ENCODE data around the gene OXTR.

OXTR gene

GRCh38 chr3:8780279-8780678 is 10.9 kb upstream of the OXTR start:
- Histone ChIP-seq H3K9ac (ENCODE audit: low read length) (no peak overlapping the region), H2AFZ (ENCODE audit: low read length) (no peak overlapping the region), H3K9me2 (replicated peaks; ENCODE audit: insufficient read depth, low read length) (no peaks in the 10 kb centered on the region), H3K27me3 (replicated peaks; ENCODE audit: insufficient read depth, low read length) (no peaks in the 10 kb centered on the region), H3K27ac (ENCODE audit: low read length) (no peak overlapping the region), H3K4me2 (ENCODE audit: low read depth, low read length) (no peak overlapping the region), H3F3A (ENCODE audit: insufficient read depth, low read length) (no peaks in the 10 kb centered on the region), H3K79me2 (ENCODE audit: low read length) (no peaks in the 10 kb centered on the region), H3K4me1 (ENCODE audit: low read length) (no peaks in the 10 kb centered on the region), H4K20me1 (ENCODE audit: insufficient read depth, low read length) (no peaks in the 10 kb centered on the region), H3K4me3 (ENCODE audit: low read length) (no peak overlapping the region), H3K36me3 (replicated peaks; ENCODE audit: insufficient read depth, low read length) (no peaks in the 10 kb centered on the region), H3K9me3 (replicated peaks; ENCODE audit: insufficient read depth, low read length) (no peaks in the 10 kb centered on the region)
- no peak for DNase-seq
- TF ChIP-seq EZH2phosphoT487 (IDR thresholded peaks at IDR 0.05; ENCODE audit: low read length) (no peak), EZH2 (optimal IDR thresholded peaks at IDR 0.05; ENCODE audit: low read depth, low read length) (no peak), CTCF (IDR thresholded peaks at IDR 0.05; ENCODE audit: low read length) (no peak)

GRCh38 chr3:8778475-8778874 is 9.1 kb upstream of the OXTR start:
- no peaks in the 10 kb centered on the region for H3K4me1 ChIP-seq (ENCODE audit: low read length)

GRCh38 chr3:8777978-8778267 is 8.5 kb upstream of the OXTR start:
- no peaks in the 10 kb centered on the region for H3K36me3 ChIP-seq (replicated peaks; ENCODE audit: insufficient read depth, low read length)
- H3K79me2 ChIP-seq (ENCODE audit: low read length) = no peaks in the 10 kb centered on the region
- no peaks in the 10 kb centered on the region for H3K27me3 ChIP-seq (replicated peaks; ENCODE audit: insufficient read depth, low read length)
- H3F3A ChIP-seq (ENCODE audit: insufficient read depth, low read length) = no peaks in the 10 kb centered on the region
- H3K9ac ChIP-seq (ENCODE audit: low read length) = no peak overlapping the region
- no peaks in the 10 kb centered on the region for H4K20me1 ChIP-seq (ENCODE audit: insufficient read depth, low read length)
- H3K9me2 ChIP-seq (replicated peaks; ENCODE audit: insufficient read depth, low read length) = no peaks in the 10 kb centered on the region
- no peak overlapping the region for H3K4me3 ChIP-seq (ENCODE audit: low read length)
- H3K4me2 ChIP-seq (ENCODE audit: low read depth, low read length) = no peak overlapping the region
- TF ChIP-seq CTCF (IDR thresholded peaks at IDR 0.05; ENCODE audit: low read length) (no peak), EZH2phosphoT487 (IDR thresholded peaks at IDR 0.05; ENCODE audit: low read length) (no peak), EZH2 (optimal IDR thresholded peaks at IDR 0.05; ENCODE audit: low read depth, low read length) (no peak)
- no peak for DNase-seq
- no peaks in the 10 kb centered on the region for H3K9me3 ChIP-seq (replicated peaks; ENCODE audit: insufficient read depth, low read length)
- H2AFZ ChIP-seq (ENCODE audit: low read length) = no peak overlapping the region
- no peaks in the 10 kb centered on the region for H3K4me1 ChIP-seq (ENCODE audit: low read length)
- no peak overlapping the region for H3K27ac ChIP-seq (ENCODE audit: low read length)

More at GRCh38 chr3:8778475-8778874, 9.1 kb upstream of the OXTR start:
- no peaks in the 10 kb centered on the region for H3K27me3 ChIP-seq (replicated peaks; ENCODE audit: insufficient read depth, low read length)
- H2AFZ ChIP-seq (ENCODE audit: low read length) = no peak overlapping the region
- no peaks in the 10 kb centered on the region for H3K79me2 ChIP-seq (ENCODE audit: low read length)
- no peak overlapping the region for H3K9ac ChIP-seq (ENCODE audit: low read length)
- no peak overlapping the region for H3K4me3 ChIP-seq (ENCODE audit: low read length)
- DNase-seq = no peak
- H3K9me3 ChIP-seq (replicated peaks; ENCODE audit: insufficient read depth, low read length) = no peaks in the 10 kb centered on the region
- H3K9me2 ChIP-seq (replicated peaks; ENCODE audit: insufficient read depth, low read length) = no peaks in the 10 kb centered on the region
- H4K20me1 ChIP-seq (ENCODE audit: insufficient read depth, low read length) = no peaks in the 10 kb centered on the region
- TF ChIP-seq CTCF (IDR thresholded peaks at IDR 0.05; ENCODE audit: low read length) (no peak), EZH2 (optimal IDR thresholded peaks at IDR 0.05; ENCODE audit: low read depth, low read length) (no peak), EZH2phosphoT487 (IDR thresholded peaks at IDR 0.05; ENCODE audit: low read length) (no peak)
- no peaks in the 10 kb centered on the region for H3F3A ChIP-seq (ENCODE audit: insufficient read depth, low read length)
- H3K4me2 ChIP-seq (ENCODE audit: low read depth, low read length) = no peak overlapping the region
- H3K36me3 ChIP-seq (replicated peaks; ENCODE audit: insufficient read depth, low read length) = no peaks in the 10 kb centered on the region
- H3K27ac ChIP-seq (ENCODE audit: low read length) = no peak overlapping the region
